NK-92 (cell line): ENCODE measurements around the gene TMEM132A.

Experiments used
- DNase-seq: peaks from one replicate; lab custom pipeline; 2025; ENCODE audit not compliant: unreplicated experiment; lab: John Stamatoyannopoulos, UW

Gene TMEM132A, protein sequence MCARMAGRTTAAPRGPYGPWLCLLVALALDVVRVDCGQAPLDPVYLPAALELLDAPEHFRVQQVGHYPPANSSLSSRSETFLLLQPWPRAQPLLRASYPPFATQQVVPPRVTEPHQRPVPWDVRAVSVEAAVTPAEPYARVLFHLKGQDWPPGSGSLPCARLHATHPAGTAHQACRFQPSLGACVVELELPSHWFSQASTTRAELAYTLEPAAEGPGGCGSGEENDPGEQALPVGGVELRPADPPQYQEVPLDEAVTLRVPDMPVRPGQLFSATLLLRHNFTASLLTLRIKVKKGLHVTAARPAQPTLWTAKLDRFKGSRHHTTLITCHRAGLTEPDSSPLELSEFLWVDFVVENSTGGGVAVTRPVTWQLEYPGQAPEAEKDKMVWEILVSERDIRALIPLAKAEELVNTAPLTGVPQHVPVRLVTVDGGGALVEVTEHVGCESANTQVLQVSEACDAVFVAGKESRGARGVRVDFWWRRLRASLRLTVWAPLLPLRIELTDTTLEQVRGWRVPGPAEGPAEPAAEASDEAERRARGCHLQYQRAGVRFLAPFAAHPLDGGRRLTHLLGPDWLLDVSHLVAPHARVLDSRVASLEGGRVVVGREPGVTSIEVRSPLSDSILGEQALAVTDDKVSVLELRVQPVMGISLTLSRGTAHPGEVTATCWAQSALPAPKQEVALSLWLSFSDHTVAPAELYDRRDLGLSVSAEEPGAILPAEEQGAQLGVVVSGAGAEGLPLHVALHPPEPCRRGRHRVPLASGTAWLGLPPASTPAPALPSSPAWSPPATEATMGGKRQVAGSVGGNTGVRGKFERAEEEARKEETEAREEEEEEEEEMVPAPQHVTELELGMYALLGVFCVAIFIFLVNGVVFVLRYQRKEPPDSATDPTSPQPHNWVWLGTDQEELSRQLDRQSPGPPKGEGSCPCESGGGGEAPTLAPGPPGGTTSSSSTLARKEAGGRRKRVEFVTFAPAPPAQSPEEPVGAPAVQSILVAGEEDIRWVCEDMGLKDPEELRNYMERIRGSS

GRCh38 chr11:60924110-60924905, at the start of gene TMEM132A:
Gene TMEM132A (plus strand): TSS chr11:60924460. CDS start chr11:60924634, 174 bp downstream.
- DNase-seq: no peak

DNA sequence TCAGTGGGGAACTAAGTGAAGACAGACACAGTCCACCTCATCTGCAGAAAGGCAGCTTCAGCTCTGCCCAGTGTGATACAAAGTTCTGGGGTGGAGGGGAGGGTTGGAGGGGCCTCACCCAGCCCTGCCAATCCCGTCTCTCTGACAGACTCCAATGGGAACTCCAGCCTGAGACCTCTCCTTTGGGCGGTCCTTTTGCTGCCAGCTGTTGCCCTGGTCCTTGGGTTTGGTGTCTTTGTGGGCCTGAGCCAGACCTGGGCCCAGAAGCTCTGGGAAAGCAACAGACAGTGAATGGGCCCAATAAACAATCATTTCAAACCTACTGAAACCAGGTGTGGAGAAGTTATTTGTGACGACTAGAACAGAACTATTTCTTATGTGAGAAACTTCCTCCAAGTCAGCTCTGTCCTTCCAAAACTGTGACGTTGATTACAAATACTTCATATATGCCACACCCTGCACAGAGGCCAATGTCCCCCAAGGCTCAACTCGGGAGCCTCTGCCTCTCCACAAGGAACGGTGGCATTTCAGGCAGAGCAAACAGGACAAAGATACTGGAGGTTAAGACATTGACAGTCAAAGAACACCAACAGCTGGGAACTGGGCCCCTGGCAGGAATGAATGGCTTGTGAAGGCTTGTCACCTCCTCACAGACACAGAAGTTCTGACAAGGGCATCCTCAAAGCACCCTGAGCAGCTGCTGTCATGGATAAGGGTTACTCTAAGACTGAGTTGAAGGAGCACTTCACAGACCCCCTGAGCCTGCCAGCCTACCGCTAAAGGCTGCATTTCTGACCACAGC, 48.7 kb upstream of the TMEM132A start:
- DNase-seq: no peak

GRCh38 chr11:60876168-60876485, 48.1 kb upstream of the TMEM132A start:
- DNase-seq: no peak

- DNase-seq: no peak
Measured at GRCh38 chr11:60878245-60879101, 45.8 kb upstream of the TMEM132A start.

- no peak for DNase-seq
Measured at GRCh38 chr11:60879104-60879503, 45.2 kb upstream of the TMEM132A start.

- no peak for DNase-seq
Measured at GRCh38 chr11:60879971-60880588, 44.2 kb upstream of the TMEM132A start.

GRCh38 chr11:60880643-60881282, 43.5 kb upstream of the TMEM132A start:
- no peak for DNase-seq

- no peak for DNase-seq
Measured at GRCh38 chr11:60887556-60887955, 36.7 kb upstream of the TMEM132A start.

DNA sequence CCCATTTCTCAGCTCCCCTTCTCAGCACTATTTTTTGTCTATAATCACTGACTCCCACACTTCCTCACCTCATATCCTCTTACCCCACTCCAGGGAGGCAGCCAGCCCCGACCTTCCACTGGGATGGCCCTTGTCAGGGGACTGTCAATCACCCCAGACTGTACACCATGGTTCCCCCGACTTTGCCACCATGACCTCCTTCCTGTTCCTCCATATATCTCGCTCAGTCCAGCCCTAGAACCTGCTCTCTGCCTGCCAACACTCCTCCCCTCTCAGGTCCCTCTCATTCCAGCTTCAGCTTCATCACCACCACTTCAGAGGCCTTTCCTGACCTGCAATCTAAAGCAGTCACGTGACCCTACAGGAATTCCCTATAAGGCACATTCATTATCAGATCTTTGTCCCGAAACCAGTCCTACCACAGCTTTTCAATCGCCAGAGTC, 34.4 kb upstream of the TMEM132A start:
- DNase-seq: no peak

GRCh38 chr11:60890696-60891095, 33.6 kb upstream of the TMEM132A start:
- no peak for DNase-seq

DNA sequence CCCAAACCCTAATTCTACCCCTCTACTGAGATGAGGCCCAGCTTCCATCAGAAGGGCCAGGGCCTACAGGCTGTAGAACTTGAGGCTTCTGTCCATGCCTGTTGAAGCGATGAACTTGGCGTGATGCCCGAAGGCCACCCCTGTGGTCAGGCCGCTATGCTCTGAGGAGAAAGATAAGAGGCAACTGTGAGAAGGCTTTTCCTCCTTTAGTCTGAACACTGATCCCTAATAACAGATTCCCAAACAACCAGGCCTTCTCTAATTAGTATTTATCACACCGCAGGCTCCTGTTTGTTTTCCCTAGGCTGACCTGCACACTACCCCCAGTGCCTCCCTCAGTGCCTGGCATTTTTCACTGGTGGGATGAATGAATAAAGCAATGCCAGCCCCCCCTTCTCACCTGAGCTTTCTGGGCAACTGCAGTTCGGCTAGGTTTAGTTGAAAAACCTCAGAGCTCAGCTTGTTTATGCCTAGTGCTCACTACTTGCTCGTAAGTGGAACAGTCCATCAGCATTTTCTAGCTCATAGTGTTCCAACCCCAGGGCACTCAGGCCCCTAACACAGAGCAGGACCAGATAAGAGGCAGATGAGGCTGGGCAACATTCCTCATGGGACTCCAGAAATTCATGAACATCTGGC, 33.0 kb upstream of the TMEM132A start:
- no peak for DNase-seq

GRCh38 chr11:60895687-60896086, 28.6 kb upstream of the TMEM132A start:
- DNase-seq: no peak

- no peak for DNase-seq
Measured at GRCh38 chr11:60897496-60897895, 26.8 kb upstream of the TMEM132A start.

DNA sequence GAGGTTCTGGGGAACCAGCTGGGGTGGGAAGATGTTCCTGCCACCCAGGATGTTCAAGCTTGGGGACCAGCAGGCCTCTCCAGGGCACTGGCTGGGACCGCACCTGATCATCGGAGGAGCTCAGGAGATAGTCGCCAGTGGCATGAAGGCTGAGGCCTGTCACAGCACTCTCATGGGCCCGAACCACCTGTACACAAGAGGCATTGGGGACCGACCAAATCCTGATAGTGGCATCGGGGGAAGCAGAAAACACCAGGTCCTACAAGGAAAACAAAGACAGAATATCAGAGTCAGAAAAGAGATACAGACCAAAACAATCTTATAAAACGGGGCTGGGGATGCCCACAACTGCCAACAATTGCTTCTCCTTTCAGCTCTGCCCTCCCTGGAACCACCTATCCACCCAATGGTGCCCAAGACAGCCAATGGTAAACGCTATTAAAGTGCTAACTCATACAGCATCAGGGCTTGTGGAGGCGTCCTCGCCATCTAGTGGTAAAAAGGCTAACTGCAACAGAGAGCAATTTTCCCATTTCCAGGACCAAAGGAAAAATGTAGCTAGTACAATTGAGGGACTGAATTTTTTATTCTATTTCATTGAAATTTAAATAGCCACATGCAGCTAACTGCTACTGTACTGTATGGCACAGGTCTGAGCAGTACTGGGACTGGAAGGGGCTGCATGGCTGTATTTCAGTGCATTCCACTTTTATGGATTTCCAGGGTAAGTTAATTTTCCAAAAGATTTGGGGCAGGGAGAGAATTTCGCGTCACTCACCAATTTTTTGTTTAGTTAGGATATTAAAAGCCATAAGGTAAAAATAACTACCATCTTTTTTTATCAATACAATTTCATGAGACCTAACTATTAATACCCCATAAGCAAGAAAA, 25.0 kb upstream of the TMEM132A start:
- DNase-seq: no peak

DNA sequence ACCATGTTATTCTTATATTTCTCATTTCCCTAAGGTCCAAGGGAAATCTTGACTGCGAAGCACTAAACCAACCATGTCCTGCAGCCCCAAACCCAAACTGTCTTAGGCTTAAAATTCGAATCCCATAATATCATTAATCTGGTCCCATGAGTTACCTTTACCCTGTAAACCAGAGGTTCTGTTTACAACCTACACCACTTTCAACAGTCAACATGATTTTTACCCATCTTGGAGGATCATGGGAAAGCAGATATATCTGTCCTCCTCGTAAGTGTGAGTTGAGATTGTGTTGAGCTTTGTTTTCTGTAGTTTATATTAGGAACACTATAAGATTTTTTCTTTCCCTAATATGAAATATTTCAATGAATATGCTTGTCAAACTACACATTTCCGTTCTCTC, 24.3 kb upstream of the TMEM132A start:
- no peak for DNase-seq

DNA sequence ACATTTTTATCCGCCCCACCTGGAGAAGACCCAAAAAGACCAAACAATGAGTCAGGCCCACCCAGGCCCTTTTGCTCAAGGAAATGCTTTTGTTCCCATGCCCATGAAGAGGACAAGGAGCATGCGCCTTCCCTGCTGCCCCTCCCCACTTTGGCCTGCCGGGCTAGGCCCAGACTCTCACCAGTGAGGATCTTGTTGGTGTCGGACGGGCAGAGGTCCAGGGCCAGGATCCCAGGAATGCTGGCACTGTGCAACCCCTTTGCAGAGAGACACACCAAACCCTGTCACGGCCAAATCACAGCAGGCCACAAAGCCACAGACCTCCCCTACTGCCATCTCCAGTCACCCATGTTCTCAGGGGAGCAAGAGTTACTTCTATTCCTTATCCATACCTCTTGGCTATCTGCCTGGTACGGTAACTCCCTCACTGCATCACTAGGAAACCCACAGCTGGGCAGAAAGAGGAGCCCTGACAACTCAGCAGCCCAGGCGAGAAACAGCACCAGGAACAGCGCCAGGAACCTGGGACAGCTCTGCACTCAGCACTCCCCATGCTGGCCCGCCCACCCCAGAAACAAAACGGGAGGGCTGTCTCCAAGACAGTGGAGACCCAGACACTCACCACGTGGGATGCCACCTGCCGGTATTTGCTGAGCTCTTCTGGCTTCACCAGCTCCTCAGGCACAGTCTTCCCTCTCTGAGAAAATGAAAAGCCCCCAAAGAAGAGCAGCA, 23.4 kb upstream of the TMEM132A start:
- DNase-seq: no peak
